BJ (cell line): Measurements from ENCODE around the gene CACFD1. TPM values are rescaled to one million over a fixed set of nuclear protein-coding genes. Genes with fewer than 3 reads are reported as not detected.

Experiments
- CTCF ChIA-PET: fragments of 350-600 bp; formaldehyde crosslinking; extraction: SDS; loops from one replicate; lab custom pipeline; 2021; ENCODE audit warnings: antibody characterized with exemption, inconsistent platforms; lab: Yijun Ruan, JAX
- POLR2A ChIA-PET: fragments of 300-600 bp; sonication (Branson Sonifier 250); formaldehyde crosslinking; extraction: SDS; loops from one replicate; lab custom pipeline; 2021; ENCODE audit warnings: antibody characterized with exemption; lab: Charles Lee
- DNase-seq: peaks from one replicate; pipeline ENCODE4 v3.0.0-alpha.2; 2011; ENCODE audit warnings: low read depth
- H3K27me3 ChIP-seq: 2 replicates; pipeline ENCODE4 v1.6.0; 2011; ENCODE audit warnings: low read length; ENCODE audit not compliant: control insufficient read depth, insufficient read depth
- H3K36me3 ChIP-seq: 2 replicates; pipeline ENCODE4 v1.5.1; 2011; ENCODE audit warnings: low read length; ENCODE audit not compliant: control insufficient read depth, insufficient read depth
- H3K4me3 ChIP-seq: 2 replicates; pipeline ENCODE4 v1.5.1; 2011; ENCODE audit warnings: low read depth, mild to moderate bottlenecking, control low read depth, low read length
- CTCF ChIP-seq: IDR thresholded peaks from 2 replicates; pipeline ENCODE4 v1.5.1; 2011; ENCODE audit warnings: low read depth, mild to moderate bottlenecking, control low read depth, inconsistent platforms, low read length, moderate library complexity; ENCODE audit not compliant: insufficient read depth
- polyA plus RNA-seq: library from polyadenylated mRNA; depleted of rRNA; stranded (reverse); fragments of >200 nt; gene quantifications from 2 replicates; pipeline ENCODE4 v1.2.3, GENCODE V29; 2011

CACFD1 gene
- polyA plus RNA-seq, 1 experiment: 19.1 TPM

DNA sequence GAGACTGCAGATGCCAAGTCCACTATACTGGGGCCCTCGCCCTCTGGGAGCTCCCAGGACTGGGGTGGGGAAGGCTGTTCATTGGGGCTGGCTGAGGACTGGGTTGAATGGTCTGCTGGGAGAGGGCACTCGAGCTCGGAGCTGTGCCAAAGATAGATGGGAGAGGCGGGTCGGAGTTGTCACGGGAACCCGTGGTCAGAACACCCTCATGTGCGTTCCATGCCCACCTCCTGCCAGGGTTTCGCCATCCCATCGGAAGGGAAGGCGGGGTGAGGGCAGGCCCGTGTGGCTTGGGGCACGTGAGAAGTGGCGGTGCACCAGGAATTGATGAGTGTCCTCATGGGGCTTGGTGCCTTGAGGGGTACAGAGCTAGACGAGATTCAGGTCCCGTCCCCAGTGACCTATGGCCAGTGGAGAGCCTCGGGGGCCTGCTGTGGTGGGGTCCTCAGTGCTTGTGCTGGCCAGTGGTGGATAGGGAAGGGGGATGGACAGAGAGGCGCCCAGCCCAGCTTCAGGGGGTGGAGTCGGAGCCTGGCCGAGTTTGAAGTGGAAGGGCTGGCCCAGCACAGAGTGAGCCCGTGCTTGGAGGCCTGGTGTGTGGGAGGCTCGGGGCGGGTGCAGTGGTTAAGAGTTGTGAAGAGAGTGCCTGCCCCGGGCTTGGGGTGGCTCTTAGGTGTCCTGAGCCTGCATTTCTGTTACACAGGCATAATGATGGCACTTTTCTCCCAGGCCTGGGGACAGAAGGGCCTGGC is 4.3 kb downstream of the CACFD1 start:
- DNase-seq: no peak
- Histone ChIP-seq H3K27me3 (no peaks in the 10 kb centered on the region), H3K36me3 (peaks cover 1% of the 10 kb centered on the region; the same call in 1 of the 2 replicates), H3K4me3 (no peak overlapping the region)
- POLR2A ChIA-PET: no interaction called here
- CTCF ChIA-PET: no interaction called here
- no peak for TF ChIP-seq CTCF

- TF ChIP-seq CTCF: no peak
- Histone ChIP-seq H3K4me3 (no peak overlapping the region), H3K27me3 (no peaks in the 10 kb centered on the region), H3K36me3 (peaks cover 1% of the 10 kb centered on the region; the same call in 1 of the 2 replicates)
- no peak for DNase-seq
- ChIA-PET POLR2A (no interaction called here), CTCF (no interaction called here)
These were observed 4.9 kb downstream of the CACFD1 start for GRCh38 chr9:133464638-133465037.

DNA sequence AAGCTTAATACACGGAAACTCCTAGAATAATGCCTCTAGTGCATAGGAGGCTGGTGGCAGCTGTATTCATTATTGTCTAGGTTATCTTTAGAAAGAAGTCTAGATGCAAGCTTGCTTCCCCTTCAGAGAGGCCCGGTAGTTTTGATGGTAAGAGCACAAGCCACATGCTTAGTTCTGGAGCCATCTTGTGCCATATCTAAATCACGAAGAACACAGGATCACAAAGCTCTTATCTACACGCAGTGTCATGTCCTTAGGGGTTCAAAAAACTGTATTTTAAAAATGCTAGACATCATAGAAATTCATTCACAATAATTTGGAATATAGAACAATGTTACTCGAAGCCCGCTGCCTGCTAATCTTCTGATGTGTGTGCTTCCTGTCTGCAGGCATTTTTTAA is 6.2 kb downstream of the CACFD1 start:
- CTCF ChIA-PET: interaction anchor here (0.7 kb wide), 1 partner anchor 66 kb away, joined by 3 read pairs; no protein-coding TSS in a partner anchor

GRCh38 chr9:133467101-133467500 is 7.3 kb downstream of the CACFD1 start:
- no peak for TF ChIP-seq CTCF
- CTCF ChIA-PET: interaction anchor here (1.2 to 1.4 kb wide), 2 partner anchors 11 to 19 kb away, joined by 5 read pairs; no protein-coding TSS in a partner anchor
- no peaks in the 10 kb centered on the region for H3K27me3 ChIP-seq
- no peak for DNase-seq
- H3K36me3 ChIP-seq: peaks cover 1% of the 10 kb centered on the region; the same call in 1 of the 2 replicates
- POLR2A ChIA-PET: no interaction called here
- no peak overlapping the region for H3K4me3 ChIP-seq

More for the DNA sequence above, 6.2 kb downstream of the CACFD1 start:
- POLR2A ChIA-PET: no interaction called here
- no peak for DNase-seq
- H3K4me3 ChIP-seq: no peak overlapping the region
- no peaks in the 10 kb centered on the region for H3K27me3 ChIP-seq
- no peak for TF ChIP-seq CTCF
- H3K36me3 ChIP-seq: peaks cover 1% of the 10 kb centered on the region; the same call in 1 of the 2 replicates

GRCh38 chr9:133468374-133468773 is 8.6 kb downstream of the CACFD1 start:
- POLR2A ChIA-PET: no interaction called here
- CTCF ChIA-PET: interaction anchor here (1.4 kb wide), 1 partner anchor 9 kb away, joined by 5 read pairs; no protein-coding TSS in a partner anchor
- no peak for DNase-seq

More at GRCh38 chr9:133468374-133468773, 8.6 kb downstream of the CACFD1 start:
- Histone ChIP-seq H3K36me3 (peaks cover 1% of the 10 kb centered on the region; the same call in 1 of the 2 replicates), H3K4me3 (no peak overlapping the region), H3K27me3 (no peaks in the 10 kb centered on the region)
- no peak for TF ChIP-seq CTCF
